ENCODE results near the gene OTX2.

Gene OTX2

DNA sequence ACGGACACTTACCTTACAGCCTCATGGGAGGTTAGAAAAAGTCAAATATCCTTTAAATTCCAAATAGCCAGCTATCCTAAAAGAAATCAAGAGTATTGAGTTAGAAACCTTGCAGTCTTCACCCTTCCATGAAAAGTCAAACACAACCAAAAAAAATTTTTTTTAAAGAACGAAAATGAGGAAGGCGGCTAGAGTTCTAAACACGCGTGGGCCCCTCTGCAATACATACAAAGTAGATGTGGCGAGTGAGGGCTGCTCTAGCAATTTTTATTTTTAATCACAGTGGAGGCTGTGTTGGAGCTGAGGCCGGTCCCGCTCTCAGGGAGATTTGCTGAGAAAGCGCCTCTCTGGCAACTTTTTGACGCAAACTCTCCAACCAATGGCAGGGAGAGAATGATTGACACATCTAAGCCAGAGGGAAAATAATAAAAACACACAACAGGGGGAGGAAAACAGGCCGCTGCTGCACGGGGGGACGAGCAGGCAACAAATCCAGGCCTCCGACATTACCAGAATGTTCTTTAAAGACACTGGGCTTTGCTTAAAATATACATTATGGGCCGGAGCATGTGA is at the start of gene OTX2:
TSS of gene OTX2 (minus strand) at position 333 of the 573 bp plus-strand sequence. CDS start 5,023 bp downstream, outside the sequence.
- no peak for DNase-seq (ENCODE audit: low read depth)

DNA sequence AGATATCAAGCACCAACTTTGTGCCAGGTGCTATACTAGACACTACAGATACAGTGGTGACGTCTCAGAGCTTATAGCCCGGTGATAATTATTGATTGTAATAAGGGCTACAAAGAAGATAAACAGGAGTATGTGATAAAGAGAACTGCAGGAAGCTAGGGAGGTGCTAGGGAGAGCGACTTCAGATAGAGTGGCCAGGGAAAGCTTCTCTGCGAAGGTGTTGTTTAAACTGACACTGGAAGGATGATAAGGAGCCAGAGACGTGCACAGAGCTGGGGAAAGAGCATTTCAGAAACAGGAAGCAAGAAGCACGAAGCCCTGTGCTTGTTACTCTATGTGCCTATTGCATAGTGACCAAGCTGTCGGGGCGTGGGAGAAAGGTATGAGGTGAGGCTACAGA is 48.1 kb upstream of the OTX2 start:
- no peak for DNase-seq (ENCODE audit: low read depth)

DNA sequence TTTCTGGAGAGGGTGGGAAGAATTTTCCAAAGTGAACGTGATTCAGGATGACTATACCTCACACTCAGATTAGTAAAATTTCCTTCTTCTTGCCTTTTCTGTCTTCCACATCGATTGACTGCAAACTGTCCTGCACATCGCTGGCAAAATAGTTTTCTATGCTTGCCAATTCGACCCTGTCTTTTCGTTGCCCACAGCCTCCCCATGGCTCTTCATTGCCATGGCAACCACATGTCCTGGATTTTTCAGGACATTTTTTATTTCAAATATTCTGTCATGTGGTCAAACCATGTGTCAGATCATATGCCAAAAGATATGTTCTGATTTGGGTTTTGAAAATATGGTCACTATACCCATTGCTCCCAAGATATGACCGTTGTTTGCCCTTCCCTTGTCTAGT is 46.9 kb upstream of the OTX2 start:
- no peak for DNase-seq (ENCODE audit: low read depth)

DNA sequence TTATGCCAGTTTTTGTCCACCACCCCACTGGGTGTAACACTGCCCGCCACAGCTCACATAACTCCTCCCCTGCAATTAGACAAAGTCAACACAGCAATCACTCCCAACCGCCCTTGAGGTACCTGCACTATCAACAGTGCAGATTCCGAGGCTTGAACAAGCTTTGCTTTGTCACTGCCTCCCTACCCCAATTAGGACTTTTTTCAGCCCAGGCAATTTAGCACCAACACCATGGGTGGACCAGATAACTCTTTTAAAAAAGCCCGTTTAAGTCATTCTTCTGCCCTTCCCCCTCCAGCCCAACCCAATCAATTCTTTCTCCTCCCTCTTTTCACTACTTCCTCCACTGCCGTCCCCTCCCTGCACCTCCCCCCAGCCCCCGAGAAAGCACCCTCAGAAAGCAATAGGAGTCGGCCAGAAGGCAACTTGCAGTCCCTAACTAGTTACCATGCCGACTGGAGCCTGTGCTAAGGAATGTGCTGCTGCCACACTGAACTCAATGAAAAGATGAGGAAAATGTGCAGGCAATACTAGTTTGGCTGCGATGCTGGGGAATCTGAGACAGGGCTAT is 45.7 kb upstream of the OTX2 start:
- no peak for DNase-seq (ENCODE audit: low read depth)

DNA sequence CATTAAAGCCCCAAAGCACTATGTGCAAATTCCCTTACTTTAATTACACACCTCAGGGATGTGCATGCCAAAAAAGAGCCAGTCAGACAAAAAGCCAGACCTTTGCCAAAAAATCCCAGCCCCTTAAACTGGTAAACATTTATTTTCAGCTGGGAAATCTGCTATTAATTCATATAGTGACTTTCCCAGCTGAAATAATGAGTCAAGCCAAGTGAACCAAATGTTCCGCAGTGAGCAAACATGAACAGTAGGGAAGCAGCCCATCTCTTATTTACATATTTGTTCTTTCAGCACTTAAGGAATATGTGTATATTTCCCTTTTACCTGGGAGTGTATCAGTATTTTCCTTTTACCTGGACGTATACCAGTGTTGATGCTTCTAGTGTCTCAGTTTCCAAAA is 44.0 kb upstream of the OTX2 start:
- DNase-seq (ENCODE audit: low read depth), result no peak

DNA sequence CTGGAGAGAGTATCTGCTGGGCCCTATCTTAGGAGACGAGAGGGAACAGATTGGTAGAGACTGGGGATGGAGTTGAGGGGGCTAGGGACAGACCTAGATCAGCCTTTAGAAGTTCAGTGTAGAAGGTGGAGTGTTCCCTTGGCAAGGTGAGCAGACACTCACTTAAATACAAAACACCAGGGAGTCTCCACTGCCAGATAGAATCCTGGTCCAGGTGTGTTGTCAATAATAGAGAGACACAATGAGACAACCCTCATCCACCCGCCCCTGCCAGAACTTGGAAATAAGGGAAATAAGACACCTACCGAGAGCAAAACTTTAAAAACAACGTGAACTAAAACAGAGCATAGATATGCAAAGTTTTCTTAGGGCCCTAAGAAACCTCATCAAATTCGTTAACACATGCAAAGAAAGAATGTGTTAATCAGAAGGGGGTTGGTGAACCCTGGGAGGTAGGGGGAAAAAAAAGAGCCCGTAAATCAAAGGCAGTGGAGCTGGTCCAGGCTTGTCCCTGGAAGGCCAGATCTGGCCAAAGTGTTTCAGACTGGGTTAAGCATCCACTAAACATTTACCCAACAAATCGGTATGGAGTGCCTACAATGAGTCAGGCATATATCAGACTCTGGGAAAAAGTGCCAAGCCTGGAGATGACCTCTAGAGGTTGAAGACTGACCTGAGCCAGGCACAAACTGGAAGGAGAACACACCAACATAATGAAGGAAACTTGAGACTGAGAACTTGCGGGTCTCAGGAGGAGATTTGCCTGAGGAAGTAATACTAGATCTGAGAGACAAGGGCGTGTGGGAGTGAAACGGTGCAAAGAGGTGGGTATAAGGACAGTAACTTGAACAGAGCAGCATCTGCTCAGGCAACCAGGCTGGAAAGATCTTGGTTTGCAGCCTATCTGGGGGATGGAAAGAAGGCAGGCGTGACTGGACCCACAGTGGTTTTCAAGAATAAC is 37.0 kb upstream of the OTX2 start:
- no peak for DNase-seq (ENCODE audit: low read depth)

DNA sequence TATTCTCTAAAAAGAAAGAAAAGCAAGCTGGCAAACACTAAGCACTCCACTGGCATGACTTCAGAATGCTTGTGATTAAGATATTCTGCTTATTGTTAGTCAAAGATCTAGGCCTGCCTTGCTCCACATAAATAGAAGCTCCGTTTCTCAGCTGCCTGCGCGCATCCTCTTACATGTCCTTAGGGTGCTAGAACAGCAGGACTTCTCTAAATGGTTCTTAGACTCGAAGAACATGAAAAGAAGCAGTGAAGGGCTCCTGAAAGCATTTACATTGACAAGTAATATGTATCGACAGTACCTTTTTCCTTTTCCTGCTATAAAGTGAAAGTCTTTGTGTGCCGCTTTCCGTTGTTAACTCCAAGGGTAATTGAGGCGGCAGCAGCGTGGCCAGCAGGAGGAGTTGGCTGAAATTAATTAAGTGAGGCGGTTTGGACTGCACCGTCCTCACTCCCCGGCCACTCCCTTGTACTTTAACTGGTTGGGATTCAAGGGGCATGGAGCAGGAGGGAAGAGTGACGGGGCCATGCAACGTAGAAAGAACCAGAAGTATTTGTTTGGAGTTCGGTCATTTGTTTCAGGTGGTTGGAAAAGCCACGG is 34.2 kb upstream of the OTX2 start:
- DNase-seq (ENCODE audit: low read depth), result no peak

DNA sequence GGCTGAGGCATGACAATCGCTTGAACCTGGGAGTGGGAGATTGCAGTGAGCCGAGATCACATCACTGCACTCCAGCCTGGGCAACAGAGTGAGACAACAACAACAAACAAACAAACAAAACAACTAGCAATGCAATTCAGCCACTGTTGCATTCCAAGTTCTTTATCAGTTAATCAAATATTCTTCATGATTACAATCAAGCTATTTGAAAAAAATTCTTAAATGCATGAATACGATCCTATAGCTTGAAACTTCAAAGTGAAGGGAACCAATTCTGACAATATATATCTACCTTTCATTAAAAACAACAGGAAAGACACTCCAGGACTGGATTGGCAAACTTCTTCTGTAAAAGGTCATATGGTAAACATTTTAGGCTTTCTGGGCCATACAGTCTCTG is 31.3 kb upstream of the OTX2 start:
- no peak for DNase-seq (ENCODE audit: low read depth)

DNA sequence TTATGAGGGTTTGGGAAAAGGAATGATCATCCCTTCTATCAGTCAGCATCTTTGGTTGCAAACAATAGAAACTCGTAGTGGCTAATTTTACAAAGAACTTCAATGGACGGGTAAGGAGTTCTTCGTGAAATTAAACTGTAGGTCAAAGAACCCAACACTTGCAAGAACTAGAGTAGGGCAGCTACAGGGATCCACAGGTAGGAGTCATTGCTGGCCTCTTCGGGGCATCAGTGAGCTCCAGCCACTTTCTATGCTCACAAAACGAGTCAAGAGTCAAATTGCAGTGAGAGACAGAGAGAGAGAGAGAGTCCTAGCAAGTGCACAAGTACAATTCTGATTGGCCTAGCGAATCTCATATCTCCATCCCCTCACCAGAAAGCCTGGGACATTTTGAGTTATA is 29.9 kb upstream of the OTX2 start:
- DNase-seq (ENCODE audit: low read depth), result no peak

DNA sequence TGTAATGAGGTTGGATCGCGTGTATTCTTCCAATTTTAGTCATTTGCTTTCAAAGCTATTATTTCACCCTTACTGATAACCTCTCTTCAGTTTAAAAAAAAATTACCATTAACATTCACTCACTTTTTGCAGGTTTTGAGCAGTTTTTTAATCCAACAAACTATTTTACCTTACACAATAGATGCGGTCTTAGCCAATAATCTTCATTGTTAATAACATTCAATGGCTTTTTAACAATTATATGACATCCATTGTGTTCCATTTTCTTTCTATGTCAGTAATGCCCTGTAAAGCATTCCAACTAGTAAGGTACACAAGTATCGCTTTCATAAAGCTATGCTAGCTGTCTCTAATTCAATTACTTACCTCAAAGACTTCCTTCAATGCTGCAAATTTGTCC is 18.9 kb upstream of the OTX2 start:
- DNase-seq (ENCODE audit: low read depth), result no peak

DNA sequence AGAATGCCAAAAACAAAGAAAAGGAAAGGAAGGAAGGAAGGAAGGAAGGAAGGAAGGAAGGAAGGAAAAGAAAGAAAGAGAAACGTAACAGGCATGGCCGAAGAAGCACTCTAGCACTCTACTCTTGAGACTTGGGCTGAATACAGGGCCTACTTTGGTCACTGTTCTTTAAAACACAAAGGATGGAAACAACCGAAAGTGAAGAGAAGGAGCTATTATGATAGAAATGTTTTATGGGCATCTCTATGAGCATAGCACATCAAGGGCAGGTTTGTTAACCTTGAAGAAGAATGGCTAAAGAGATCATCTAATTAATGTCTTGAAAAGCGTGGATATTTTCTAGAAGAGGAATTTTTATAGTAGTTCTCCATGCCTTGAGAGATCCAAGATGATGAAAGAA is 15.9 kb upstream of the OTX2 start:
- no peak for DNase-seq (ENCODE audit: low read depth)

DNA sequence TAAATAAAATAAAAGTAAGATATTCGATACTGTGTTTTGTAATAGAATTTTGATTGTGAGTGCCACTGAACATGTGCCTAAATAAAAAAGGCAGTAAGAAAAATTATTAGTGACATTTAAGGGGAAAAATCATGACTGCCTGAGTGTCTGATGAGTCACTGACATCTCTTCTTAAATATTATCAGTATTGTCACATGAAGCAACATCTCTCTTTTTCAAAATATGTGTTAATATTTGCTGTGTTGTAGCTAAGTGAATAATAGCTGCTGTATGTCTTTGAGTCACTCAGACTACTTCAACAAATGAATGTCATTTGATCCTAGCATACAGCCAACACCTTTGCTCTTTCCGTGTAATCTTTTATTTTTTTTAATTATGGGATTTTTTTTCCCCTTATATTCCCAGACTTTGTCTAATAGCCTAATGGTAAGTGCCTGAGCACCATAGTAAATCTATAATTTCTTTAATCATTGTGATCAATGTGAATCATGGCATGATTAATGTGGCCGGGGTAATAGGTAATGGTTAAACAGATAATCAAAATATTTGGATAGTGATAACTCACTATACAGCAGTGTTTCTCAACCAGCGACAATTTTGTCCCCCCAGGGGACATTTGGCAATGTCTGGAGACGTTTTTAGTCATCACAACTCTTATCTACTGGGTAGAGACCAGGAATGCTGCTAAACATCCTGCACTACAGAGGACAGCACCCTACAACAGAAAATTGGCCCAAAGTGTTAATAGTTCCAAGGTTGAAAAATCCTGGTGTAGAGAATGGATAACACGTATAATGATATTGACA is 11.7 kb upstream of the OTX2 start:
- no peak for DNase-seq (ENCODE audit: low read depth)

DNA sequence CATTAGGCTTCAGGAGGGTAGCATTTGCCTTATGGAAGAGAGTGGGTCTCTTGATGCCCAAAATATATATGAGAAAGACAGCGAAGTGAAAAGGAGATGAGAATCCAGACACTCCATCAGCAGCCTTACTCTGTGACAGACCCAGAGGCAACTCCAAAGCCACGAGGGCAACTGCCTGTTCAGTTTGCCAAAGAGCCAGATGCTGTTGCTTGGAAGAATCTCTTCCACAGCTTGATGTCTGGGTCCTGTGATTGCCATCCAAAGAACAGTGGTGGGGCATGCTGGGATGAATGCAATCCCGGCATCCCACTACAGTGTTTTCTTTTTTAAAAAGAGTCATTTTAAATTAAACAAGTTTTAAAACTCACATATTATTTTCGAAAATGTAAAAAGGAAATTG is 10.9 kb upstream of the OTX2 start:
- no peak for DNase-seq (ENCODE audit: low read depth)

DNA sequence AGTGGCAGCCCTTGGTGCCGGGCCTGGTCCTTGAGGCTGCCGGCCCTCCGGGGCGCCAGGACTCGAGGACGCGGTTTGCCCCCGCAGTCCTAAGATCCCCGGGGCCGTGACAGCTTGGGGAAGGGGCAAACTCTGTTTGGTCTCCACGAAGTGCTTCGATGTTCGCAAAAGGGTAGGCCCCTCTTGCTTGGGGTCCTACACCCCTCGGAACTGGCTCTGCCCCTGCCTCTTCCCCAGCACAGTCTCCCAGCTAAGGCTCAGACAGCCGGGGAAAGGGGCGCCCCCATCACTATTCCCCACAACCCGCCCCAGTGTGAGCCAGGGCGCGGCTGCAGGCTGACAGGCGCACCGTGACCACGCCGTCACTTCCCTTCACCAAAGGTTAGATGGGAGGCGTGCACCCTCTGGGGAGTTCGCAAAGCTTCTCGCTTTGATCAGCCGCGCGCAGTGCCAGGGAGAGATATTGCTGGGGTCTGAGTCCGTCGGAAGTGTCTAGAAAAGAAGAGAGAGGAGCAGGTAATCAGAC is 7.2 kb upstream of the OTX2 start:
- DNase-seq (ENCODE audit: low read depth), result no peak

DNA sequence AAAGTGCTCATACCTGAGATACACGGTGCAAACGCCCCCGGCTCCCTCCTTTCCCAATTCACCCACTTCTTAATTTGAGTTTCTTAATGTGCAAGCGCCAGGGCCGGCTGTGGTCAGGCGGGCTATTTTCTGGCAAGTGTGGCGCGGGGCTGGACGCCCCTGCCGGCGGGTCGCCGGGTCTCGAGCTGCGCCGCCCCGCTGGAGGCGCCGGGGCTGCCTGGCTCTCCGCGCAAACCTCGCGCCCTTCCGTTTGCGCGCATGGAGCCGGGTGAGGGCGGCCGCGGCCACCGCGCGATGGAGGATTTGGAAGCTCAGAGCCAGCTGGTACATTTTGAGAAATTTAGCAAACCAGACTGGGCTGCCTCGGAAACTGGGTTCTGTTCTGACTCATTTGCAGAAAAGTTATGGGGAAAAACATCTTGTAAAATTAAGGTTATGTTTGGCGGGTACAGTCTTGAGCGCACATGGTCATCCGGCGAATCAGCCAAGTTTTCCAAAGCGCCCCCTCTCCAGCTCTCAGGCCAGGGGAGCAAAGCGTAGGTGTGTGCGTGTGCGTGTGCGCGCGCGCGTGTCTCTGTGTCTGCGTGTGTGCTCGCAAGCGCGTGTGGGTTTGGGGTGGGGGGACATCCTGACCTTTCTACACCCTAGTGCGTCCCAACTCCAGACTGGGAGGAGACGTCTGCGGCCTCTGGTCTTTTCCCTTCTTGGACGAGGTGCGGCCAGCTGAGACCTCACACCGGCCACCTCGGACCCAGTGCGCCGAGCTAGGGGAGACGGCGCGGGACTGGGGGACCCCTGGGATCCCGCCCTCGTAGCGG is 6.5 kb upstream of the OTX2 start:
- no peak for DNase-seq (ENCODE audit: low read depth)

DNA sequence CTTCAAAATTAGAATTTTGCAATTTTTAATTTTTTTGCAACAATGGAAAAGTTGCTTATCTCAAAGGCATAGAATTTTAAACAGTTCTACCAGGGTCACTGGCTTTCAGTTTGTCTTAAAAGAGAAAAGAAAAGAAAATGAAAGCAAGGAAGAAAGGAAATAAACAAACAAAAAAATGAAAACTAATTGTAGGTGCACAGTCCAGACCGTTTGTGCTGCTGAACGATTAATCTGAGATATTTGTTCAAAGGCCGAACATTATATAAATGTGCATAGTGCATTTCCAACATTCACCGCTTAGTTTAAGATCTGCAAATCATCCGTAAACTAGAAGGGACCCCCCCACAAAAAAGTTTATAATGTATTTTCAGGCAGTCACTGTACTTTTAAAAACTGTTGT is 5.5 kb upstream of the OTX2 start:
- DNase-seq (ENCODE audit: low read depth), result no peak

DNA sequence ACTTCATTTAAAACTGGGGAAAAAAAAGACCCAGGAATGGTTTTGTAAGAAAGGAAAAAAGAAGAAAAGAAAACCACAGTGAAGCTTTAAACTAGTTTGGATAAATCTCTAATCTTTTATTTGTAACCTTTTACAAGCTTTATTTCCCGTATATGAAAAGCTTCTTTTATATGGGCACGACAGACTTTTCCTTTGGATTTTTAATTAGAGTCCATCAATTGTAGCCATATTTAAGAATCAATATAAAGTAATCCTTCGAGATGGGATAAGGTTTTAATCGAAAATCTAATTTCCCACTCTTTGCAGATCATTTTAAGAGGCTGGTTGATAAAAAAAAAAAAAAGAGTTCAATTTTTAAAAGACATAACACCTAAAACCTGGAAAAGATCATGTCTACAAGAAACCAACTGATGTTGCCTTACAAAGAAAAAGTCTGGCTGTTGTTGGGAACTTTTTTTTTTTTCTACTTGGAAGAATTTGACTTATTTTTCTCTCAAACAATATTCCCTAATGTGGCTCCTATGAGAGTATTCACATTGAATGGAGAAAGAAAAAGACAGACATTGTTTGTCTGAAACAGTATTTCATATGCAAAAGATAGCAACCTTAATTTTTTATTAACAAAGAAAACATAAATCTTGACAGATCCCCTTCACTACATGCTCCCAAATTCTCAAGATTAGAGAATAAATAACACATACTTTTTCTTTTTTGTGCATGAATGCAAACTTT is 4.9 kb upstream of the OTX2 start:
- no peak for DNase-seq (ENCODE audit: low read depth)

DNA sequence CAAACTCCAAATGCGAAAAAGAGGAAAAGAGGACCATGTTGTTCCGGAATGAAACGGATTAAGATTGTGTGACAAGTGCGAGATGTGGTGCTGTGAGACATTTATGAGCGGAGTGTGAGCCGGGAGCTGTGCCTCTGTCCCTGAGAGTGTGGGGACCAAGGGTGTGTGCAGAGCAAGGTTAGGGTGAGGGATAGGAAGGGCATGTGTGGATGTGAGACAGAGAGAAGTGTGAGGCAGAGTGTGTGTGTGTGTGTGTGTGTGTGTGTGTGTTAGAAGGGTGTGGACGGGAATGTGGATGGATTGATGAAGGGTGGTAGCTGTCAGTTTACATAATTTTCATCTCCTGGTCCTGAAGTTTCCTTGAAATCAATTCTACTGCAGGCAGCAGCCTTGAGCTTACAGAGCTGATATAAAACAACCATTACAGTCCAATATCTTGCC is 4.3 kb upstream of the OTX2 start:
- DNase-seq (ENCODE audit: low read depth), result no peak

DNA sequence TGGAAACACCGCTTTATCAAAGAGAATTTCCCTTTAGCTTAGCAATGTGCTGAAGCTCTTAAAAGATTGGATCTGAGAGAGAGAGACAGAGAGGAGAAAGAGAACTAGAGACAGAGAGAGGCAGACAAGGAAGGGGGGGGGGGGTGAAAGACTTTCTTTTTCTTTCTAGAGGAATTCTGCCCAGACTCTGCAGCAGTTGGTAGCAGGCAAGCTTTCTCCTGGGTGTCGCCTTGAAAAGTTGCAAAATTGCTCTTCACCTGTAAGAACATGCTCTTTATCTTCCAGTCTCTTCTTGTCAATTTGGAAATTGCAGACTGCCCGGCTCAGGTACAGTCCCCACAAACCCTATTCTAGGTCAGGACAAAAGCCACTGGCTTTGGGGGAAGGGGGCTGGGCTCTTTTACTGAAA is 2.9 kb upstream of the OTX2 start:
- DNase-seq (ENCODE audit: low read depth), result no peak

Data from fibroblast of the conjunctiva (primary cell).